Adrenal gland (tissue), 5 donors: Measurements from ENCODE around the gene MAP3K3.

Experiments used
- CTCF ChIP-seq, 6 experiments: fragments of 450-650 bp in 4 of 6; fragments of 200-600 bp in 2 of 6; sonication (generic) in 1 of 6; IDR thresholded peaks; 1 replicate in 5 of 6; 2 replicates in 1 of 6; pipeline versions ENCODE4 v1.5.1 to v1.8.0; 2016 to 2021; ENCODE audit warnings: antibody characterized with exemption in 6 of 6, mild to moderate bottlenecking in 2 of 6, moderate library complexity in 1 of 6
- POLR2A ChIP-seq, 2 donors: fragments of 450-650 bp; IDR thresholded peaks; one replicate each; pipeline ENCODE4 v1.6.1; 2017; ENCODE audit warnings: antibody characterized with exemption in 2 of 2, mild to moderate bottlenecking in 2 of 2, moderate library complexity in 1 of 2
- donor health status: DM: no; HTN: no; CAD: no.

DNA sequence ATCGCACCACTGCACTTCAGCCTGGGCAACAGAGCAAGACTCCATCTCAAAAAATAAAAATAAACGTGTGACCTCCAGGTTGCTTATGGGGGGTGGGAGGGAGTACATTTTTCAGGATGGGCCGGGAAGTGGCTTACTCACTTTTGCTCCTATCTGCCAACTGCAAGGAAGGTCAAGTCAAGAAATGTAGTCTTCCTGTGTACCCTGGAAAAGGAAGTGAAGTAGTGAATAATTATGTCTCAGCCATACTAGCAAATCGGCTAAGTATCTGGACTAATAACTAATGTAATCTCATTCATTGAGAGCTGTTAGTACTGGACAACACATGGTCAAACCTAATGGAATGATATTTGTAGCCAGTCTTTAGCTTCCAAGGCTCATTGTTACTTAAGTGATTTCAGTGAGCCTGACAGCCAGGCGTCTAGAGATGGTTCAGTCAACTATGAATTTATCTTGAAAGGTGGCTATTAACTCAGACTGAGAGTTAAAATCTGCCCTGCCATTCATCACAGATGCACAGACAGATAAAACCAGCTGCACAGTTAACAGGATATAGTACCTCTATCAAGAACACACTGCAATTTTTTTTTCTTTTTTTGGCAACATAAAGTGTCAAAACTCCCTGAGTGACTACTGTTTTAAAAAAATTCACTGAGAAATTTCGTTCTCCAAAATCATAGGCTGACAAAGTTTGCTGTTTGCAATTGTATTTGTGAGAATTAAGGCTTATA lies 25.2 kb upstream of the MAP3K3 start:
- TF ChIP-seq CTCF (IDR thresholded peaks at IDR 0.05) (no peak), POLR2A (IDR thresholded peaks at IDR 0.05) (no peak)
